GM18507 (cell line): ENCODE results near the gene HNRNPH3.
A peak's percentile ranks its signal among the peaks of the same experiment; 100 is the strongest.
"Not testable (repeated sequence)": the region's sequence is repeated elsewhere in the genome, so short reads cannot be mapped to it uniquely, and the experiment has no call there.

Source experiments
- DNase-seq: peaks from one replicate; pipeline ENCODE4 v3.0.0; 2011; ENCODE audit warnings: low read depth; ENCODE audit not compliant: insufficient read length; ENCODE audit errors: extremely low spot score
- FAIRE-seq: peaks from 2 replicates; lab custom pipeline; 2011; peaks lifted over from hg19 to GRCh38; lab: Jason Lieb, UNC

HNRNPH3 gene

GRCh38 chr10:68331455-68332258, at the start of gene HNRNPH3:
Gene HNRNPH3 (plus strand): TSS chr10:68332064. CDS start chr10:68337222, 5,158 bp downstream.
- FAIRE-seq (peak; percentile 95), DNase-seq (peak; percentile 92)

- no peak for DNase-seq
- FAIRE-seq, result no peak
Observed at GRCh38 chr10:68284062-68285001, 47.5 kb upstream of the HNRNPH3 start.

- no peak for FAIRE-seq
- DNase-seq, result no peak
Observed at GRCh38 chr10:68288717-68289116, 43.1 kb upstream of the HNRNPH3 start.

GRCh38 chr10:68290736-68291135, 41.1 kb upstream of the HNRNPH3 start:
- FAIRE-seq (no peak), DNase-seq (no peak)

- FAIRE-seq (no peak), DNase-seq (no peak)
Observed at GRCh38 chr10:68296843-68297663, 34.8 kb upstream of the HNRNPH3 start.

- DNase-seq, result no peak
- FAIRE-seq, result no peak
Observed at GRCh38 chr10:68301301-68301700, 30.6 kb upstream of the HNRNPH3 start.

- FAIRE-seq (peak; percentile 86), DNase-seq (peak; percentile 11)
Observed at GRCh38 chr10:68301790-68302502, 29.9 kb upstream of the HNRNPH3 start.

GRCh38 chr10:68302503-68302823, 29.4 kb upstream of the HNRNPH3 start:
- FAIRE-seq (no peak), DNase-seq (no peak)

GRCh38 chr10:68302871-68303270, 29.0 kb upstream of the HNRNPH3 start:
- FAIRE-seq (no peak), DNase-seq (no peak)

GRCh38 chr10:68303849-68304412, 27.9 kb upstream of the HNRNPH3 start:
- FAIRE-seq, result no peak
- DNase-seq, result no peak

GRCh38 chr10:68305854-68306253, 26.0 kb upstream of the HNRNPH3 start:
- FAIRE-seq, result no peak
- DNase-seq, result no peak

GRCh38 chr10:68310531-68310930, 21.3 kb upstream of the HNRNPH3 start:
- DNase-seq (no peak), FAIRE-seq (no peak)

- not testable (repeated sequence) for DNase-seq, FAIRE-seq
Observed at GRCh38 chr10:68314930-68315329, 16.9 kb upstream of the HNRNPH3 start.

GRCh38 chr10:68315582-68315981, 16.3 kb upstream of the HNRNPH3 start:
- DNase-seq, result no peak
- no peak for FAIRE-seq

- DNase-seq, result no peak
- no peak for FAIRE-seq
Observed at GRCh38 chr10:68318331-68319059, 13.4 kb upstream of the HNRNPH3 start.

GRCh38 chr10:68324396-68324795, 7.5 kb upstream of the HNRNPH3 start:
- FAIRE-seq, DNase-seq: not testable (repeated sequence)

- FAIRE-seq (no peak), DNase-seq (no peak)
Observed at GRCh38 chr10:68327889-68328786, 3.7 kb upstream of the HNRNPH3 start.
